Right lobe of liver (tissue), 4 donors: ENCODE measurements around the gene UHRF2.

ENCODE experiments used
- CTCF ChIP-seq, 4 donors: fragments of 200-600 bp in 3 of 4; fragments of 450-650 bp in 1 of 4; IDR thresholded peaks; one replicate each; pipeline versions ENCODE4 v1.5.1 to v1.8.0; 2016 to 2022; ENCODE audit warnings: antibody characterized with exemption in 4 of 4, mild to moderate bottlenecking in 2 of 4
- POLR2A ChIP-seq: fragments of 450-650 bp; IDR thresholded peaks from one replicate; pipeline ENCODE4 v1.6.1; 2017; ENCODE audit warnings: antibody characterized with exemption, mild to moderate bottlenecking
- donor health status: DM: no; HTN: no; CAD: no.
- donor health status: DM: no; HTN: no; CAD: no.
- donor health status: DM: no; HTN: yes; CAD: no.

- no peak for TF ChIP-seq POLR2A
- TF ChIP-seq CTCF (IDR thresholded peaks at IDR 0.05), result no peak
These were observed 36.6 kb downstream of the UHRF2 start for GRCh38 chr9:6449645-6450044.
